GM12864 (cell line): Measurements from ENCODE around the gene TENT4B.

Experiments used
- DNase-seq: peaks from one replicate; pipeline ENCODE4 v3.0.0-alpha.2; 2011; ENCODE audit warnings: low read depth
- H3K4me3 ChIP-seq: 2 replicates; pipeline ENCODE4 v1.5.1; 2011; ENCODE audit warnings: mild to moderate bottlenecking, low read depth, low read length, control low read depth
- TF ChIP-seq, protein P1 (sequence below): IDR thresholded peaks from 2 replicates; pipeline ENCODE4 v1.5.1; 2011; ENCODE audit warnings: low read depth, mild to moderate bottlenecking, moderate library complexity, low read length, control low read depth, inconsistent platforms; ENCODE audit errors: missing control alignments

Gene TENT4B

GRCh38 chr16:50154420-50154950 lies 1.4 kb downstream of the TENT4B start:
- no peak for DNase-seq

GRCh38 chr16:50155925-50156324 lies 2.8 kb downstream of the TENT4B start:
- DNase-seq: no peak
- peak overlapping the region; percentile 62; the same call in 1 of the 2 replicates for H3K4me3 ChIP-seq
- TF ChIP-seq, protein P1, sequence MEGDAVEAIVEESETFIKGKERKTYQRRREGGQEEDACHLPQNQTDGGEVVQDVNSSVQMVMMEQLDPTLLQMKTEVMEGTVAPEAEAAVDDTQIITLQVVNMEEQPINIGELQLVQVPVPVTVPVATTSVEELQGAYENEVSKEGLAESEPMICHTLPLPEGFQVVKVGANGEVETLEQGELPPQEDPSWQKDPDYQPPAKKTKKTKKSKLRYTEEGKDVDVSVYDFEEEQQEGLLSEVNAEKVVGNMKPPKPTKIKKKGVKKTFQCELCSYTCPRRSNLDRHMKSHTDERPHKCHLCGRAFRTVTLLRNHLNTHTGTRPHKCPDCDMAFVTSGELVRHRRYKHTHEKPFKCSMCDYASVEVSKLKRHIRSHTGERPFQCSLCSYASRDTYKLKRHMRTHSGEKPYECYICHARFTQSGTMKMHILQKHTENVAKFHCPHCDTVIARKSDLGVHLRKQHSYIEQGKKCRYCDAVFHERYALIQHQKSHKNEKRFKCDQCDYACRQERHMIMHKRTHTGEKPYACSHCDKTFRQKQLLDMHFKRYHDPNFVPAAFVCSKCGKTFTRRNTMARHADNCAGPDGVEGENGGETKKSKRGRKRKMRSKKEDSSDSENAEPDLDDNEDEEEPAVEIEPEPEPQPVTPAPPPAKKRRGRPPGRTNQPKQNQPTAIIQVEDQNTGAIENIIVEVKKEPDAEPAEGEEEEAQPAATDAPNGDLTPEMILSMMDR: no peak

More at GRCh38 chr16:50154420-50154950, 1.4 kb downstream of the TENT4B start:
- peak overlapping the region; percentile 62 for H3K4me3 ChIP-seq
- TF ChIP-seq, protein P1: no peak

- no peak for DNase-seq
- TF ChIP-seq, protein P1: no peak
- H3K4me3 ChIP-seq: no peak overlapping the region
Measured at GRCh38 chr16:50156590-50156989, 3.5 kb downstream of the TENT4B start.

GRCh38 chr16:50160495-50161164 lies 7.5 kb downstream of the TENT4B start:
- TF ChIP-seq, protein P1: no peak
- H3K4me3 ChIP-seq: no peak overlapping the region
- no peak for DNase-seq

GRCh38 chr16:50161950-50162349 lies 8.8 kb downstream of the TENT4B start:
- H3K4me3 ChIP-seq: no peak overlapping the region
- TF ChIP-seq, protein P1: no peak
- DNase-seq: no peak

DNA sequence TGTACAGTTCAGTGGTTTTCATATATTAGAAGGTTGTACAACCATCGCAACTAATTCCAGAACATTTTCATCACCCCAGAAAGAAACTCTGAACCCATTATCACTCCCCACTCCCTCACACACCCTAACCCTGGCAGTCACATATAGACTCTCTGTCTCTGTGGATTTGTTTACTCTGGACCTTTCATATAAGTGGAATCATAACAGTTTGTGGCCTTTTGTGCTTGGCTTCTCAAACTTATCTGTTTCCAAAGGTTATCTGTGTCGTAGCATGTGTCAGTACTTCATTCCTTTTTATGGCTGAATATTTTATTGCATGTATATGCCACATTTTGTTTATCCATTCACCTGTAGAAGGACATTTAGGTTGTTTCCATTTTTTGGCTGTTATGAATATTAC lies 12.4 kb downstream of the TENT4B start:
- H3K4me3 ChIP-seq: no peak overlapping the region
- DNase-seq: no peak
- TF ChIP-seq, protein P1: no peak
